ENCODE measurements around the gene MTMR2. TPM values are rescaled to one million over a fixed set of nuclear protein-coding genes. Genes with fewer than 3 reads are reported as not detected.

MTMR2 gene
- total and polyA plus RNA-seq, 9 of the 15 experiments (the other 6 are each of a cell fraction or from before 2014, with no cell fraction given) = 12.6 to 35.8 (median 25.2) TPM

- in situ Hi-C loops (cut with MboI) (no loop called here), intact Hi-C loops (cut with micrococcal nuclease) (no loop called here)
- H3K9ac ChIP-seq (ENCODE audit: insufficient read depth in 1 of 2, low read depth in 2 of 2, low read length in 2 of 2) = no peak overlapping the region
- CTCF ChIA-PET (ENCODE audit: low intra/inter-chr PET ratio) = no interaction called here
- H3K4me2 ChIP-seq (ENCODE audit: insufficient read depth, low read length) = no peak overlapping the region
- H4K20me1 ChIP-seq (replicated peaks; ENCODE audit: control insufficient read depth, insufficient read depth, low read length) = no peaks in the 10 kb centered on the region
- H3K9me3 ChIP-seq (replicated peaks; ENCODE audit: control insufficient read depth, insufficient read depth, low read depth, low read length) = no peaks in the 10 kb centered on the region
- no peak overlapping the region for H2AFZ ChIP-seq (ENCODE audit: low read depth, low read length)
- WGBS (ENCODE audit: insufficient coverage, low coverage, missing lambda C conversion rate) = 71% methylated on average over 4 of the region's 4 CpGs
- no TSS peak for BruUV-seq (replicated peaks)
- H3K36me3 ChIP-seq (ENCODE audit: control insufficient read depth, insufficient read depth, low read length) = no peaks in the 10 kb centered on the region
- FAIRE-seq (no peak), DNase-seq (ENCODE audit: extremely low read depth in 1 of 4, low spot score in 3 of 4) (no peak), ATAC-seq (no peak)
- no peaks in the 10 kb centered on the region for H3K4me1 ChIP-seq (replicated peaks in 1 of 2; ENCODE audit: control insufficient read depth in 2 of 2, insufficient read depth in 2 of 2, low read length in 2 of 2)
- H3K79me2 ChIP-seq (ENCODE audit: control insufficient read depth, insufficient read depth, low read length) = peaks cover 5% of the 10 kb centered on the region; the same call in 2 of the 3 replicates
- H3K9me1 ChIP-seq (ENCODE audit: control insufficient read depth, insufficient read depth, low read length) = no peaks in the 10 kb centered on the region
- POLR2A ChIA-PET = interaction anchor here (0.6 to 1.1 kb wide), 2 partner anchors 8 to 11 kb away, joined by 3 read pairs; no protein-coding TSS in a partner anchor
- H3K27ac ChIP-seq (ENCODE audit: extremely low read depth, low read depth, low read length) = no peak overlapping the region
- H3K27me3 ChIP-seq (ENCODE audit: control insufficient read depth in 2 of 2, insufficient read depth in 2 of 2, low read length in 2 of 2) = no peaks in the 10 kb centered on the region
- no peak overlapping the region for H3K4me3 ChIP-seq
- TF ChIP-seq FOXP4 (CRISPR knock-in tag; IDR thresholded peaks at IDR 0.05; ENCODE audit: borderline replicate concordance) (no peak), ZBTB26 (CRISPR knock-in tag; IDR thresholded peaks at IDR 0.05) (no peak), EP400 (IDR thresholded peaks at IDR 0.05) (no peak), HES1 (IDR thresholded peaks at IDR 0.05; ENCODE audit: low read depth) (no peak), FOXA3 (CRISPR knock-in tag; conservative IDR thresholded peaks at IDR 0.05 in 1 of 2, IDR thresholded peaks at IDR 0.05 in 1 of 2) (no peak), ZNF584 (CRISPR knock-in tag; IDR thresholded peaks at IDR 0.05; ENCODE audit: low read depth) (no peak), HBP1 (CRISPR knock-in tag; IDR thresholded peaks at IDR 0.05) (no peak), POLR3G (IDR thresholded peaks at IDR 0.05; ENCODE audit: extremely low read depth, insufficient read length, insufficient replicate concordance) (no peak), ATF1 (CRISPR knock-in tag; IDR thresholded peaks at IDR 0.05) (no peak), ATF1 (tag; IDR thresholded peaks at IDR 0.05) (no peak), ARID1B (IDR thresholded peaks at IDR 0.05) (no peak), GTF3C2 (IDR thresholded peaks at IDR 0.05; ENCODE audit: borderline replicate concordance, extremely low read depth, insufficient read length) (no peak), HDGF (IDR thresholded peaks at IDR 0.05) (no peak), NFIC (IDR thresholded peaks at IDR 0.05) (no peak)
These were observed 13.1 kb downstream of the MTMR2 start for GRCh38 chr11:95910638-95911368.
